GM19324 (cell line): Measurements from ENCODE around the gene TIFAB.
"Not testable (repeated sequence)": the region's sequence is repeated elsewhere in the genome, so short reads cannot be mapped to it uniquely, and the experiment has no call there.

ENCODE experiments used
- ATAC-seq: cut with Tn5 transposase; IDR thresholded peaks from one replicate; pipeline ENCODE4 v1.9.1; 2021; ENCODE audit warnings: mild to moderate bottlenecking, moderate library complexity; ENCODE audit not compliant: unreplicated experiment, low FRiP score

TIFAB gene

GRCh38 chr5:135452321-135453030 is at the start of gene TIFAB:
TSS of gene TIFAB (minus strand) at chr5:135452351. CDS start at chr5:135449939, 2,412 bp downstream.
- no peak for ATAC-seq

- ATAC-seq, result no peak
Observed at GRCh38 chr5:135498637-135498995, 46.5 kb upstream of the TIFAB start.

GRCh38 chr5:135497971-135498636 is 46.0 kb upstream of the TIFAB start:
- no peak for ATAC-seq

- ATAC-seq, result not testable (repeated sequence)
Observed at GRCh38 chr5:135495531-135495930, 43.4 kb upstream of the TIFAB start.

GRCh38 chr5:135494196-135494595 is 42.0 kb upstream of the TIFAB start:
- no peak for ATAC-seq

GRCh38 chr5:135493406-135494180 is 41.4 kb upstream of the TIFAB start:
- no peak for ATAC-seq

- ATAC-seq, result no peak
Observed at GRCh38 chr5:135492319-135492626, 40.1 kb upstream of the TIFAB start.

- no peak for ATAC-seq
Observed at GRCh38 chr5:135491552-135492318, 39.6 kb upstream of the TIFAB start.

GRCh38 chr5:135491038-135491551 is 38.9 kb upstream of the TIFAB start:
- no peak for ATAC-seq

GRCh38 chr5:135490245-135491037 is 38.3 kb upstream of the TIFAB start:
- ATAC-seq, result no peak

GRCh38 chr5:135489466-135490244 is 37.5 kb upstream of the TIFAB start:
- no peak for ATAC-seq

GRCh38 chr5:135488727-135489465 is 36.7 kb upstream of the TIFAB start:
- no peak for ATAC-seq

GRCh38 chr5:135487839-135488514 is 35.8 kb upstream of the TIFAB start:
- no peak for ATAC-seq

GRCh38 chr5:135487037-135487395 is 34.9 kb upstream of the TIFAB start:
- ATAC-seq, result no peak

- ATAC-seq, result no peak
Observed at GRCh38 chr5:135486131-135487036, 34.2 kb upstream of the TIFAB start.

GRCh38 chr5:135484674-135485086 is 32.5 kb upstream of the TIFAB start:
- ATAC-seq, result no peak

- ATAC-seq, result no peak
Observed at GRCh38 chr5:135483254-135483653, 31.1 kb upstream of the TIFAB start.
